HG03095 (cell line): Measurements from ENCODE around the gene SLC46A1.

Source experiments
- ATAC-seq: cut with Tn5 transposase; IDR thresholded peaks from one replicate; pipeline ENCODE4 v1.9.1; 2021; ENCODE audit warnings: moderate library complexity; ENCODE audit not compliant: unreplicated experiment

SLC46A1 gene

DNA sequence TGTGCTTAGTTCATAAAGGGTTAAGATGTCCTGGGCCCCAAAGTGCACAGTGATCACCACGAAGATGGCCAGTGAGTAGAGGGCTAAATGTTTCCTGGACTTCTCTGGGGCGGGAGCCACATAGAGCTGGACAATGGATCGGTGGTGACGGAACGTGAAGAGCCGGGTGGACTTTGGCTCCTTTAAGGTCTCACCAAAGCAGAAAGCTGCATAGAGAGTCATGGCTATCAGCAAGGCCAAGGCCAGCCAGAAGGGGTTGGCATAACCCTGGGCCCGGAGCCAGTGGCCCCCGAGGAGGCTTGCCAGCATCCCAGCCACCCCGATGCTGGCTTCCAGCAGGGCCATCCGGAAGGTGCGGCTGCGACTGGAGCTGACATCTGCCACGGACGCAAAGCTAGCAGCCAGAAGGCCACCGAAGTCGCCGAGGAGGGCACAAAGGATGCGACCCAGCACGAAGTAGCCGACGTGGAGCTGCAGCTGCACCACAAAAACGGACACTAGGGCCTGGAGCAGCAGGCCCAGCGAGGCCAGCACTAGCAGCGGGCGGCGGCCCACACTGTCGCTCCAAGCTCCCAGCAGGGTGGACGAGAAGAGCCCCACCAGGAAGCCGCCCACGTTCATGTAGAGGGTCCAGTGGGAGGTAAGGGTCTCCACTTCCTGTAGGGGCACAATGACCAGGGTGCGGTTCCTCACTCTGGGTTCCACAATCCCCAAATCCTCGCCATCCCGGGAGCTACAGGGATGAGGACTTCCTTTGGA is 1.0 kb downstream of the SLC46A1 start:
- ATAC-seq = no peak

DNA sequence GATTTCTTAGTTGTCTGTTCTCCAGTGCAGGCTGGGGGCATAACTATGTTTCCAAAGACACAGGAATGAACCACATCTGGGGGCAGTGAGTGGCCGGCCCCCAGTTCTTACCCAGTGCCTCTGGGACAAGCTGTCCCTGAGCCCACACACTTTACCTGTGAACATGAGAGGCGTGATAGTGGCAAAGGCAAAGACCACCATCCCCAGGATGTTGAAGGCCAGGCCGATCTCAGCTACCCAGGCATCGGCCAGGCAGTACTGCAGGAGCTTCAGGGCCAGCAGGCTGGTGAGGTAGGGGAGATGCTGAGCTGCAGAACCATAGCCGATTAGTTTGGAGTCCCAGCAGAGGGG is 1.6 kb downstream of the SLC46A1 start:
- ATAC-seq = no peak

DNA sequence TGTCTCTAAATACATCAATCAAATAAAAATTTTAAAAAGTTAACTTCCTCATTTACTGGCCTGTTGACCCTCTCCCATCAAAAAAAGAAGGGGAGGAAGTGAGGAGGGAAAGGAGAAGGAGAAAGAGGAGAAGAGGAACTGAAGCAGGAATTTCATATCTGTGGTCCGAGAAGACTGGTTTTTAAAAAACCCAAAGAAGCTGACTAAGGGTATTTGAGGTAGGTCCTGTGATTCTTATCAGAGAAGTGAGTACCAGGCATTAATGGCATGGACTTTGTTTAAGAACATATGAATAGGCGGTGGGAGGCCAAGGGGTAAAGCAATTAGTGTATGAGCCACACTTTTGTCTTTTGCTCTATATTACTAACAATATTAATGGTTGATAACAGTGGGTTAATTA is 2.0 kb downstream of the SLC46A1 start:
- ATAC-seq = no peak

DNA sequence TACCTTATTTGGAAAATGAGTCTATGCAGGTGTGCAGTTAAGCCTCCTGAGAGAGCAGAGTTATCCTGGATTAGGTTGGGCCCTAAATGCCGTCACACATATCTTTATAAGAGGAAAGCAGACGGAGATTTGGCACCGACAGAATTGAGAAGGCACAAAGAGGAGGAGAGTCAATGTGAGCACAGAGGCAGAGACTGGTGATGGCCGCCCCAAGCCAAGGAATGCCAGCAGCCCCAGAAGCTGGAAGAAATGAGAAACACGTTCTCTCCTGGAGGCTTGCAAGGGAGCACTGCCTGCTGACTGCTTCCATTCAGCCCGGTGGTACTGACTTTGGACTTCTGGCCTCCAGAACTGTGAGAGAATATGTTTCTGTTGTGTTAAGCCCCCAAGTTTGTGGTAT is 3.2 kb downstream of the SLC46A1 start:
- ATAC-seq = no peak

DNA sequence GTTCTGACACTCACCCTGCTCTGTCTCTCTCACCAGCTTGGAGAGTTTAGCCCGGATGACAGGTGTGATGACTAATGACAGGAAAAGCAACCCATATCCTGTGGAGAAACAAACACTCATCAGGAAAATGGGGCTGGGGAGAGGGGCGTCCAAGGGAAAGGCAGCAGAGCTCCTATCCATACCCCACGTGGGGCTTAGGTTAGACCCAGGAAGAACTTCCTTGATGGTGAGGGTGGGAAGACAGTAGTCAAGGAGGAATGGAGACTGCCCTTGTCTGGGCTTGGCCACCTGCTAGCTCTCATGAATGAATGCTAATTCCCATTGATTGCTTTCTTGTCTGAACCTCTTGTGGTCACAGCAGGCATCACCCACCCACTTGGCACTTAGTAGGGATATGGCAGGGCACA is 3.8 kb downstream of the SLC46A1 start:
- ATAC-seq = no peak

DNA sequence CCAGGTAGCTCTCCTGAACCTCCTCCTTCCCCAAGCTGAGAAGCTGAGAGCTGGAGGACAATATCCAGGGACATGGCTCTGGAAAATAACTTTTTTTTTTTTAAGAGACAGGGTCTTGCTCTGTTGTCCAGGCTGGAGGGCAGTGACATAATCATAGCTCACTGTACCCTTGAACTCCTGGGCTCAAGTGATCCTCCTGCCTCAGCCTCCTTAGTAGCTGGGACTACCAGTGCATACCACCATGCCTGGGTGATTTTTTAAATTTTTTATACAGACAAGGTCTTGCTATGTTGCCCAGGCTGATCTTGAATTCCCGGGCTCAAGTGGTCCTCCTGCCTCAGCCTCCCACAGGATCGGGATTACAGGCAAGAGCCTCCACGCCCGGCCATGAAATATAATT is 6.2 kb downstream of the SLC46A1 start:
- no peak for ATAC-seq

DNA sequence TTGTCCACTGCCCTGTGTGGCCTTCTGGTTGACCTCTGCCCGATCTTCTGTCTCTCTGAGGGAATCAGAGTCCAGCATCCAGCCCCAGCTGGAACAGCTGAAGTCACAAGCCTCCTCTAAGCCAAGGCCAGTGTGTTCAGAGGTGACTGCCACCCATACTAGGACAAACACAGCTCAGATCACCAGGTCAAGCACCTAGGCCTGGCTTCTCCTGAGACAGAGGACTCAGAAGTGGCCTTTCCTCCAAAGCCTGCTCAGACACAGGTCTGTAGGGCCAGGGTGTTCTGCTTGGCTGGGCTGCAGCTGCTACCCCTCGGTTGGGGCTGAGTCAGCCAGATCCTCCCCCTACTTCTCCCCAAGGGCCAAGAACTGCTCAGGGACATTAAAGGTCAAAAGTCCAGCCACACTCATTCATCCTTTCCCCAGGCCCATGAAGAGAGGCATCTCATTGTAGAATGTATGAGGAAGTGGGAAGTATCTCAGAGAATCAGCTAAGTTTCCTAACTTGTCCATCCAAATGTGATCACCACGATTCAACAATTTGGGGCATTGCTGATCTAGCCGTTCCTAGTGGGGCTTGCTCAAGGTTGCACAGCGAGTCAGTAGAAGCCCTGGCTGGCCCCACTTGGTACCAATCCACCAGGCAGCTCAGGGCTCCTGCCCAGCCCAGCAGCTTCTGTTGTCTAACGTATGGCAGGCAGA is 7.6 kb downstream of the SLC46A1 start:
- no peak for ATAC-seq

DNA sequence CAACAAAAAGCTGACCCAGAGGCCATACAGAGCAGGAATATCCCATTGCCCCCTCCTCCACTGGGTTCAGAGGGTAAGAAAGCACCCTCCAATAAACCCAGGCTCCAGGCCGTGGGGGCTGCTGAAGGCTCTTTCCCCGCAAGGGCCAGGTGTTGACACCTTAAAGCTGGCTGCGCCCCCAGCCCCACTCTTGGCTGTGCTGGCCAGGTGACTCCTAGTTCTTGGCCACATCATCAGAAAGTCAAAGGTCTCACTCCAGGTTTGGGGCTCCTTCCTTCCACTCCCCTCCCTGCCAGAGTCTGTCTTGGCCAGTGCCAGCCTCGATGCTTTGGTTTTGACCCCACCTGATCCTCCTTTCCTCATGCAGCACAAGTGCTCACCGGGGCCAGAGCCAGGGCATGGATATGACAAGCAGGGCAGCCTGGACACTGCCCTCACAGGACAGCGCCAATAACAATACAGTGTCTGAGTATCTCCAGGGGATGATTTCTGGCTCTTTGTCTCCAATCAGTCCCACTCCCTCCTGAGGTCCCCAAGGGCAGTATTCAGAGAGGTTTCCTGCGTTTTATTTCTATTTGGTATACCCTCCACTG is 8.2 kb downstream of the SLC46A1 start:
- no peak for ATAC-seq

DNA sequence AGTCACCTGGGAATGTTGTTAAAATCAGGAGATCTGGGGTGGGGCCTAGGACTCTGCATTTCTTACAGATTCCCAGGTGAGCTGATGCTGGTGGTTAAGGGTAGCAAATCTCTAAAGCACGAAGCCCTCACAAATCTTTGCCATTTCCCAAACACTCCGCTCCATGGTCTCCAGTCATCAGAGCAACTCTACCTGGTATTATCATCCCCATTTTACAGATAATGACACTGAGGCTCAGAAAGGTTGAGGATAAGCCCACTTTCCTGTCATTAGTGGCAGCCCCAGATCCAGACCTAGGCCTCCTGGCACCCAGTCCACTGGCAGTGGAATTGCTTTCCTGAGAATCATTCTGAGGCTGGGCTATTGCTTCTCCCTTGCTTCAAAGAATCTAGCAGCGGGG is 8.7 kb downstream of the SLC46A1 start:
- no peak for ATAC-seq

DNA sequence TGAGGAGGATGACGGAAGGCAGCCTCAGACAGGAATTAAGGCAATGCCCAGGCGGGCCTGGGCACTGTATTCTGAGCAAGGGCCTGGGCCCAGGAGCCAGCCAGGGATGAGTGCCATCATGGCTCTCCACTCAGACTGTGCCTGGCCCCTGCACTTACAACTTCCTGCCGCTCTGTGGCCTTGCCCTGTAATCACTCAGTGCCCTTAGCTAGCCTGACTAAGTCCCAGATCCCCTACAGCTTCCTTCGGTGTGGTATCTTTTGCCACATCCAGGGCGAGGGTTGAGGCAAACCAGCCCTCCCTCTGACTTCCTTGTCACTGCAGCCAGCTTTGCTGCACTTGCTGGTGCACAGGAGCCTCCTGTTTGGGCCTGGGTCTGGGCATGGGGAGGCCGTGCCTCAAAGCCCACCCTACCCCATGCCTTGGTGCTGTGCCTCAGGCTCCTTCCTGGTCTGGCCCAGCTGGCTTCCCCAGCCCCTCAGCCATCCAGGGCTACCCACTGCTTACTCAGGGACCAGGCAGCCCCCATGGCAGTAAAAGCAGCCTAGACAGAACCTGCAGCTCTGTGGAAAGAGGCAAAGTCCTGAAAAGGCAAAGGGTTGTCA is 9.3 kb downstream of the SLC46A1 start:
- no peak for ATAC-seq

DNA sequence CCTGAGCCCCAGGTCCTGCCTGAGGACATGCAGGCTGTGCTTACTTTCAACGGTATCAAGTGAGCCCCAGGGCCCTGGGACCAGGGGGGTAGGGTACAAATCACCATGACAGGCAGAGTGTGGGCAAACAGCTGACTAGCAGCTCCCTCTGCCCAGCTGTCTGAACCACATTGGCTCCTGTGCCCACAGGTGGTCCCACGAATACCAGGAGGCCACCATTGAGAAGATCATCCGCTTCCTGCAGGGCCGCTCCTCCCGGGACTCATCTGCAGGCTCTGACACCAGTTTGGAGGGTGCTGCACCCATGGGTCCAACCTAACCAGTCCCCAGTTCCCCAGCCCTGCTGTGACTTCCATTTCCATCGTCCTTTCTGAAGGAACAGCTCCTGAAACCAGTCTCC is 10.0 kb downstream of the SLC46A1 start:
- no peak for ATAC-seq

DNA sequence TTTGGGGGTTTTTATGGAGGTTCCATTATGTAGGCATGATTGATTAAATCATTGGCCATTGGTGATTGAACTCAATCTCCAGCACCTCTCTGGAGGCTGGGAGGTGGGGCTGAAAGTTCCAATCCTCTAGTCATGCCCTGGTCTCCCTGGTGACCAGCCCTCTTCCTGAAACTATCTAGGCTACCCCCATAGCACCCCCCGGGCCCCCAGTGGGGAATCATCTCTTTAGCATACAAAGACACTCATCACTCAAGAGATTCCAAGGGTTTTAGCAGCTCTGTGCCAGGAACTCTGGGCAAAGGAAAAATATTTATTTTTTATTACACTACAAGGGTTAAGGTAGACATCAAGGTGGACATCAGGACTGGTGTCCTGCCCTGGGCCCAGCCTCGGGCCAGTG is 10.6 kb downstream of the SLC46A1 start:
- no peak for ATAC-seq

DNA sequence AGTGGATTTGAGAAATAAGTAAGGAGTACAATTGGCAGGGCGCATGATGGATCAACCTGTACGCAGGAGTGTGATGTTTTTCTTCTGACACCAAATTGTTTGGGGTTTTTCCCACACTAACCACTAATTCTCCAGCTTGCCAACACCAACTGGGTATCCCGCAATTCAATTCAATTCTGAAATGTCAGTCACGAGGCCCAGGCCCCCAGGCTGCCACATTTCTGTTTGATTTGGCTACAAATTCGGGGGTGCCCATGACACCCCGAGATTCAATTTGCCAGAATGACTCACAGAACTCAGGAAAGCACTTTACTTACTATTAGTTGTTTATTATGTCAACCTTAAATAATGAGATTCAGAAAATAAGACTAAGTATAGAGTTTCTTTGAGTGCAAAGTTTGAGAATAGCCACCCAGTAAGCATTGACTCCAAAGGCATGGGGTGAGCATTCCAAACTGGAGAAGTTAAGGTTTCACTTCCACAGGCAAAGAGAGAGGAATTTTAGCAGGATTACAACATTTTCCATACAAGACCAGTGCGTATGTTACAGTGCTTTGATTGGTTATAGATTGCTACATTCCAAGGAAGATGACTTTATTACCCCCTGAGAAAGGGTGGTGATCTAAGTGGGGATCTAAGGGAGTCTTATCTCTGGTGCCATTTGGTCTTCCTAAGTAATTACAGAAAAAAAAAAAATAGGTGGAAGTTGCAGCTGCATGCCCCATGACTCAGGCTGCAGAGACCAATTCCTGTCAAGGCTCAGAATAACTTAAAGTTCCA is 11.5 kb downstream of the SLC46A1 start:
- no peak for ATAC-seq

DNA sequence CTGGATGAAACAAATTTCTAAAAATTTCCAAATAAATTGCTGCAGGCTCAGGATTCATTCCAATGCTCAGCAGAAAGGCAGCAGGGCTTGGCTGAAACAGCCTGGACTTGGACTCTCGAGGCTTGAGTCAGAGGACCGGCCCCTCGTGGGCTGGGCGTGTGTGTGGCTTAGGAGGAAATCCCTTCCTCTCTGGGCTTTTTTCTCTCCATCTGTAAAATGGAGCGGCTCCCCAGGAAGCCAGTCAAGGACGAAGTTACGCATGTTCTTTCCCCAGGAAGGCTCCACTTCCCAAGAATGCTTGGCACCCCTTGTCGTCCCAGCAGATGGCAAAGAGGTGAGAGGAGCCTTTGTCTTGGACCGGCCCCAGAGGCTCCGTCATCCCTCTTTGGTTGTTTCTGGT is 13.5 kb downstream of the SLC46A1 start:
- ATAC-seq = no peak

DNA sequence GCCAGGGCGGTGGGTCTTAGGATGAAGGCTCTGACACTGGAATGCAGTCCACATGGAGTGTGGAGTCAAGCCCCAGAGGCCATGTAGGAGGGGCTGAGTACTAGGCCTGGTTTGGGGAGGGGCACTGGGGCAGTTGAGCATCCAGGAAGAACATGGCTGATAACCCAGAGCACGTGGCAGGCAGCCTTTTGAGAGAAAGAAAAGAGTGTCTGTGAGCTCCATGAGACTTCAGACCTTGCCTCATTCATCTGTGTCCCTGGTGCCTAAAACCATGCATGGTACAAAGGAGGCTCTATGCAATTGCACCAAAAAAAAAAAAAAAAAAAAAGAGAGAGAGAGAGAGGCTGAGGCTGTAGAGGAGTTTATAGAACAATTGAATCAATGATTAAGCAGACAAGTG is 14.6 kb downstream of the SLC46A1 start:
- ATAC-seq = no peak

DNA sequence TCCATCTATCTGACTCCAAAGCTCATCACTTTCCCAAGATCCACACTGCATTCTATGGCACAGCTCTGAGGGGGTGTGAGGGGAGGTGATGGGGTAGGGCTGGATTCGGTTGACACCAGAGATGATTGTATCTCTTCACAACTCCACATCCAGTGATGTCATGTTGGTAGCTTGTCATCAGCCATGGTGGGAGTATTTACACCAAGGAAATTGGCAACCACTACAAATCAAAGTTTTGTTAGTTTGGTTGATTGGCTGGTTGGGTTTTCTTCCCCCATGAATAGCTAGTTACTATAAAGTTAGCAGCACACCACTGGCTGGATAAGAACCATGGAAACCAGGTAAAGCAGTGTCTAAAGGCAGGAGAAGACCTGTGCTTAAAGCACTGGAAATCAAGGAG is 15.0 kb downstream of the SLC46A1 start:
- no peak for ATAC-seq

DNA sequence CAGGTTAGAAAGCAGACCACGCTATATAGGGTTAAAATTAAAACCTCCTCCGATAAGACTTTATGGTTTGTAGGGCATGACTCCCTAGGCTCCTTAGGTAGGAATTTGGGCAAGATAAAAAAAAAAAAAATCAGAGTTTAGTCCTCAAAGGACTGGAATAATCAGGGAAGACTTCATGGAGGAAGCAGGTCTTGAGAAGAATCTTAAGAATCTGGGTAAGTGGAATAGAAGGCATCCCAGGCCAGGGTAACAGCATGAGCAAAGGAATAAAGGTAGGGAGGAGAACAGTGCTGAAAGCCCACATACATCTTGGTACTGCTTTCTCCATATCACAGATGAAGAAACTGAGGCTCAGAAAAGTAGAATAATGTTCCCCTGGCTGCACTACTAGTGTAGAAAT is 15.4 kb downstream of the SLC46A1 start:
- no peak for ATAC-seq

DNA sequence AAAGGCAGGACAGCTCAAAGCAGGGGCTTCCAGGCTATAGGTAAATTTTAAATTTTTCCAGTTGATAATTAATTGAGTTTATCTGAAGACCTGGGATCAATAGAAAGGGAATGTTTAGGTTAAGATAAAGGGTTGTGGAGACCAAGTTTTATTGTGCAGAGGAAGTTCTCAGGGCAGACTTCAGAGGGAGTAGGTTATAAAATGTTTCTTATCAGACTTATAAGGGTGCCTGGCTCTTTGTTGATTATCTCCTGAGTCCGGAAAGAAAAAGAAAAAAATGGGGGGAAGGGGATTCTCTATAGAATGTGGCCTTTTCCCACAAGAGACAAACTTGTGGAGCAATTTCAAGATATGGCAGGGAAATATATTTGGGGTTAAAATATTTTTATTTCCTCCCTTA is 15.9 kb downstream of the SLC46A1 start:
- ATAC-seq = no peak

DNA sequence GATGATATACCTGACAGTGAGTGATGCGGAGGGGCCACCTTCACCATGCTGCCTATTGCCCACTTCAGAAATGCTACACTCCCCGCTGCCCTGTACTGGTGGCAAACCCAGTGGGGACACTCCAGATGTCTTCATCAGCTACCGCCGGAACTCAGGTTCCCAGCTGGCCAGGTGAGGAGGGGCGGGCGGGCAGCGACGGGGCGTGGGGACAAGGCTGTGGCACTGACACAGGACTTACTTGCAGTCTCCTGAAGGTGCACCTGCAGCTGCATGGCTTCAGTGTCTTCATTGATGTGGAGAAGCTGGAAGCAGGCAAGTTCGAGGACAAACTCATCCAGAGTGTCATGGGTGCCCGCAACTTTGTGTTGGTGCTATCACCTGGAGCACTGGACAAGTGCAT is 17.9 kb downstream of the SLC46A1 start:
- ATAC-seq = no peak

DNA sequence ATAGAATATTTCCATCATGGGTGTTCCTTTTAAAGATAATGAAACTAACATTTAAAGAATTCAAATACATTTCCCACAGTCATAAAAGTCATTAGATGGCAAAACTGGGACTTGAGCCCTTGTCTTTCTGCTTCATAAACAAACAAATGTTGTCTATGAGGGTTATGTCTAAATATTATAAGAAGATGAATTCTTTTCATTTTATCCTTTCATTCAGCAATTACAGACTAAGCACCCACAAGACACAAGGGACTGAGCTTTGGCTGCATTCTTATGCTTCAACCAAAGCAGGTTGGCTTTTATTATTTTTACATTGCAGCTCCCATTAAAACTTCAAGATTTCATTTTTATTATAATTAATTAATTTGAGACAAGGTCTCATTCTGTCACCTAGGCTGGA is 19.6 kb downstream of the SLC46A1 start:
- no peak for ATAC-seq

DNA sequence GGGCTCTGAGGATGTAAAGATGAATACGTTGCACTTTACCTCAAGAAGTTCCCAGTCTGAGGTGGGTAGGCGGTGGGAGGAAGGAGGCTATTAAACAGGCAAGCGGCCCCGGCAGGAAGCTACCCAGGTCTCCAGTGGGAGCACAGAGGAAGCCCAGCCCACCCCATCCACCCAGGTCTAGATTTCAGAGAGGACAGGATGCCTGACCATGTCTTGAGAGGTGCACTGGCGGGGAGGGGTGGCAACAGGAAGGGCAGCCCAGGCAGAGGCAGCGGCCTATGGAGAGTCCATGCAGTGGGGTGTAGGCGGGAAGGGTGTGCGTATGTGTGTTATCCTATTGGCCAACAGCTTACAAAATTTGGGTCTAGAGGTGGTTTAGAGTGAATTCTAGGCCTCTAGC is 20.6 kb downstream of the SLC46A1 start:
- ATAC-seq = no peak
